ENCODE results near the gene IFITM10. TPM values are rescaled to one million over a fixed set of nuclear protein-coding genes. Genes with fewer than 3 reads are reported as not detected.
A peak's percentile ranks its signal among the peaks of the same experiment; 100 is the strongest.

IFITM10 gene
- total RNA-seq, 1 experiment from 2014 or later = 0.59 TPM

DNA sequence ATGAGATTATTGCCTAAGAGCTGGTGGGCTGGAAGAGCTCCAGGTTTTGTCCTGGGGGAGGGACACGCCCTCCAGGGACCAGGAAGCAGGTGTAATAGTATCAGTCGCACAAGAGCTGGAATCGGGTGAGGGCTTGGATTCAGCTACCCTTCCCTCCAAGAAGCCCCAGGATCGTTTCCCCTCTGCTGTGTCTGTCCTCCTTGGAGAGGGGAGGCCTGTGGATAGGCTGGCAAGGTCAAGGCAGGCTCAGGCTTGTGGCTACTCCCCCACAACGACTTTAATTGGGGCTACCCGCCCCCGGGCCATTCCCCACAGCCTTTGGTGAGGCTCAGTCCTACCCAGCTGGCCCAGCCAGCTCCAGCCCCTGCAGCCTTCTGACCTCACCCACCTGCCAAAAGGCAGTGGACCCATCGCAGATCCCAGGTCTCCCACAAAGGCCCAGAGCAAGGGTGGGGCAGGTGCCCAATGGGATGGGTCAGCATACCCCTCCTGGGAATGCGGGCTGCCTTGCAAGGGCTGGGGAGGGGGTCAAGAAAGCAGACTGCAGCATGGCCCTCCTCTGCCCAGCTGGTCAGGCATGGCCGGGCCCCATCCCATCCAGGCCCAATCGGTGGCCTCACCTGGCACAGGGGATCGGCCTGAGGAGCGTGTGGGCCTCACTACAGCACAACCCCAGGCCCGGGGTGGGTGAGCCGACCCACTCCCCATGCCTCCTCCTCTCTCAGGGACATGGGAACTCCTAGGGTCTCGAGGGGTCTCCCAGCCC is 12.3 kb upstream of the IFITM10 start:
- Histone ChIP-seq H2BK5ac (ENCODE audit: insufficient read length, low read length) (no peak overlapping the region), H3K79me2 (ENCODE audit: insufficient read depth, low read length) (no peaks in the 10 kb centered on the region; the same call in 1 of the 2 replicates), H3K79me1 (ENCODE audit: insufficient read depth, low read depth, low read length, poor library complexity, severe bottlenecking) (peaks cover 9% of the 10 kb centered on the region), H3K23ac (ENCODE audit: insufficient read length, low read depth, low read length) (no peak overlapping the region), H3K14ac (ENCODE audit: insufficient read depth, low read length) (no peak overlapping the region), H2BK120ac (ENCODE audit: low read depth, low read length, poor library complexity, severe bottlenecking) (no peak overlapping the region), H2AK5ac (ENCODE audit: insufficient read length, low read length) (no peak overlapping the region), H3K9me3 (ENCODE audit: control insufficient read depth, low read depth, low read length) (no peaks in the 10 kb centered on the region), H2BK20ac (ENCODE audit: low read depth, low read length, poor library complexity, severe bottlenecking) (no peak overlapping the region), H3K56ac (ENCODE audit: insufficient read length, low read depth, low read length) (no peak overlapping the region), H4K20me1 (ENCODE audit: control insufficient read depth, insufficient read depth, insufficient read length) (no peaks in the 10 kb centered on the region), H4K5ac (ENCODE audit: insufficient read length, low read depth, low read length) (no peak overlapping the region), H3K23me2 (ENCODE audit: insufficient read length, low read depth, low read length, poor library complexity, severe bottlenecking) (peaks cover 10% of the 10 kb centered on the region), H3K9ac (ENCODE audit: extremely low read depth, insufficient read length, low read length) (peak overlapping the region; percentile 18), H2BK15ac (ENCODE audit: low read depth, low read length) (no peak overlapping the region), H3K27me3 (ENCODE audit: insufficient read depth, low read length) (no peaks in the 10 kb centered on the region), H3K27ac (ENCODE audit: insufficient read length, low read depth, low read length) (no peak overlapping the region), H3K4me2 (ENCODE audit: insufficient read depth, insufficient read length, low read length) (peak overlapping the region; percentile 32), H2BK12ac (ENCODE audit: insufficient read length, low read depth, low read length) (no peak overlapping the region), H3T11ph (ENCODE audit: low read length) (no peak overlapping the region), H2AFZ (ENCODE audit: low read length) (no peak overlapping the region), H3K18ac (ENCODE audit: insufficient read length, low read depth, low read length) (no peak overlapping the region), H4K91ac (ENCODE audit: insufficient read length, low read depth, low read length) (no peak overlapping the region), H3K4ac (ENCODE audit: low read depth, low read length) (no peak overlapping the region), H4K8ac (replicated peaks; ENCODE audit: insufficient read length, low read depth, low read length) (no peak overlapping the region), H3K4me1 (ENCODE audit: insufficient read depth, low read length) (peaks cover 3% of the 10 kb centered on the region; the same call in 1 of the 2 replicates)
- Mint-ChIP-seq H3K4me1 (peaks cover 2 to 4% of the 10 kb centered on the region in 2 experiments; a peak in 3 of 4 replicates), H3K27me3 (ENCODE audit: low read depth) (peaks cover 3% of the 10 kb centered on the region; the same call in 1 of the 2 replicates), H3K36me3 (ENCODE audit: insufficient read depth in 1 of 3, low read depth in 3 of 3) (peaks cover 0 to 4% (median 0%) of the 10 kb centered on the region in 3 experiments; a peak in 4 of 7 replicates), H3K9me3 (no peaks in the 10 kb centered on the region), H3K27ac (no peak overlapping the region), H3K4me3 (peak overlapping the region; percentile 71 to 82)
- no peak for DNase-seq
- no CpG with 5 or more reads among the region's 16 CpGs for WGBS (ENCODE audit: extremely low coverage, insufficient read length, low lambda C conversion rate)
- no peak for TF ChIP-seq CTCF (conservative IDR thresholded peaks at IDR 0.05)

All from H9 (cell line).